SK-N-SH (cell line): Measurements from ENCODE around the gene MATN1. TPM values are rescaled to one million over a fixed set of nuclear protein-coding genes. Genes with fewer than 3 reads are reported as not detected.

Experiments
- CTCF ChIA-PET: fragments of 300-600, 350-600 bp; formaldehyde crosslinking; extraction: SDS; loops from one replicate; lab custom pipeline; 2021; lab: Yijun Ruan, JAX
- POLR2A ChIA-PET: fragments of 350-600 bp; sonication (Branson Sonifier 250); formaldehyde crosslinking; extraction: SDS; loops from one replicate; lab custom pipeline; 2020; ENCODE audit warnings: antibody characterized with exemption, inconsistent platforms; lab: Yijun Ruan, JAX
- DNase-seq: peaks from one replicate; pipeline ENCODE4 v3.0.0; 2012
- H2AFZ ChIP-seq: fragments of 200-600 bp; sonication (generic); 2 replicates; pipeline ENCODE4 v1.8.1; 2016; ENCODE audit warnings: antibody characterized with exemption, mild to moderate bottlenecking, low read depth
- H3F3A ChIP-seq: fragments of 200-600 bp; sonication (generic); replicated peaks from 2 replicates; pipeline ENCODE3; 2016; ENCODE audit warnings: antibody characterized with exemption, mild to moderate bottlenecking; ENCODE audit not compliant: insufficient read depth
- H3K27ac ChIP-seq, 2 experiments: fragments of 200-500 bp in 1 of 2; fragments of 200-600 bp in 1 of 2; sonication (Bioruptor generic) in 1 of 2; sonication (generic), shearing (Covaris generic) in 1 of 2; 2 replicates each; pipeline versions ENCODE4 v1.5.1 to v1.6.1; 2014 to 2016; ENCODE audit warnings: low read depth in 2 of 2, inconsistent platforms in 1 of 2, low read length in 1 of 2, mild to moderate bottlenecking in 1 of 2, mixed read lengths in 1 of 2
- H3K27me3 ChIP-seq: fragments of 200-600 bp; sonication (generic), shearing (Covaris generic); 2 replicates; pipeline ENCODE4 v1.6.1; 2016; ENCODE audit warnings: mixed run types; ENCODE audit not compliant: insufficient read depth
- H3K36me3 ChIP-seq, 2 experiments: fragments of 200-500 bp in 1 of 2; fragments of 200-600 bp in 1 of 2; sonication (Bioruptor generic) in 1 of 2; sonication (generic) in 1 of 2; replicated peaks in 1 of 2; 2 replicates each; pipeline versions ENCODE3 to v1.5.1; 2014 to 2016; ENCODE audit warnings: low read length in 1 of 2, mild to moderate bottlenecking in 1 of 2; ENCODE audit not compliant: insufficient read depth in 2 of 2, control insufficient read depth in 1 of 2
- H3K4me1 ChIP-seq, 2 experiments: fragments of 200-500 bp in 1 of 2; fragments of 200-600 bp in 1 of 2; sonication (Bioruptor generic) in 1 of 2; sonication (generic), shearing (Covaris generic) in 1 of 2; 2 replicates each; pipeline versions ENCODE4 v1.5.1 to v1.6.1; 2014 to 2016; ENCODE audit warnings: low read depth in 1 of 2, low read length in 1 of 2, mixed run types in 1 of 2; ENCODE audit not compliant: insufficient read depth in 2 of 2, control insufficient read depth in 1 of 2
- H3K4me2 ChIP-seq: fragments of 200-600 bp; sonication (generic), shearing (Covaris generic); 2 replicates; pipeline ENCODE4 v1.6.1; 2017; ENCODE audit warnings: mixed run types
- H3K4me3 ChIP-seq, 2 experiments: fragments of 200-500 bp in 1 of 2; fragments of 200-600 bp in 1 of 2; sonication (Bioruptor generic) in 1 of 2; sonication (generic), shearing (Covaris generic) in 1 of 2; 2 replicates each; pipeline versions ENCODE4 v1.5.1 to v1.8.1; 2014 to 2016; ENCODE audit warnings: low read depth in 2 of 2, inconsistent platforms in 1 of 2, low read length in 1 of 2, mild to moderate bottlenecking in 1 of 2, mixed read lengths in 1 of 2, moderate library complexity in 1 of 2
- H3K79me2 ChIP-seq: fragments of 200-600 bp; sonication (generic); 2 replicates; pipeline ENCODE4 v1.8.1; 2017; ENCODE audit warnings: mild to moderate bottlenecking; ENCODE audit not compliant: insufficient read depth
- H3K9ac ChIP-seq: fragments of 200-600 bp; sonication (generic); 2 replicates; pipeline ENCODE4 v1.6.1; 2017; ENCODE audit warnings: mixed run types
- H3K9me2 ChIP-seq: fragments of 200-600 bp; sonication (generic); 2 replicates; pipeline ENCODE4 v1.6.1; 2017; ENCODE audit warnings: mixed run types
- H3K9me3 ChIP-seq: fragments of 200-600 bp; sonication (generic); 2 replicates; pipeline ENCODE4 v1.6.1; 2017; ENCODE audit warnings: mixed run types, mild to moderate bottlenecking, moderate library complexity
- H4K20me1 ChIP-seq: fragments of 200-600 bp; sonication (generic); 2 replicates; pipeline ENCODE4 v1.6.1; 2017; ENCODE audit warnings: mild to moderate bottlenecking, mixed run types; ENCODE audit not compliant: insufficient read depth
- CHD2 ChIP-seq: fragments of 150-350 bp; IDR thresholded peaks from 2 replicates; pipeline ENCODE4 v1.6.1; 2018; ENCODE audit warnings: low read length; ENCODE audit not compliant: partially characterized antibody
- CTCF ChIP-seq: fragments of 200-600 bp; sonication (generic); IDR thresholded peaks from 2 replicates; pipeline ENCODE4 v1.6.1; 2017; ENCODE audit warnings: antibody characterized with exemption, mild to moderate bottlenecking, moderate library complexity
- ELF1 ChIP-seq: IDR thresholded peaks from 2 replicates; pipeline ENCODE4 v1.4.0; 2012
- EP300 ChIP-seq, 2 experiments: IDR thresholded peaks; 2 replicates each; pipeline versions ENCODE4 v1.4.0 to v1.6.1; 2012; ENCODE audit warnings: borderline replicate concordance in 1 of 2, low read depth in 1 of 2, low read length in 1 of 2
- EZH2phosphoT487 ChIP-seq: fragments of 200-600 bp; sonication (generic); IDR thresholded peaks from 2 replicates; pipeline ENCODE4 v1.6.1; 2017; ENCODE audit warnings: low read depth, mixed run types, mild to moderate bottlenecking, antibody characterized with exemption, moderate library complexity, borderline replicate concordance
- FOSL2 ChIP-seq: IDR thresholded peaks from 2 replicates; pipeline ENCODE4 v1.4.0; 2012; ENCODE audit warnings: low read depth, mild to moderate bottlenecking, moderate library complexity, borderline replicate concordance
- FOXM1 ChIP-seq: IDR thresholded peaks from 2 replicates; pipeline ENCODE4 v1.4.0; 2012; ENCODE audit warnings: low read depth, mild to moderate bottlenecking
- GABPA ChIP-seq: IDR thresholded peaks from 2 replicates; pipeline ENCODE4 v1.4.0; 2012; ENCODE audit warnings: low read depth, mild to moderate bottlenecking
- GATA2 ChIP-seq: sonication (generic); formaldehyde crosslinking; IDR thresholded peaks from 2 replicates; pipeline ENCODE4 v1.5.0; 2020; ENCODE audit warnings: mild to moderate bottlenecking, missing genetic modification reagents
- JUND ChIP-seq: IDR thresholded peaks from 2 replicates; pipeline ENCODE4 v1.4.0; 2012
- MAX ChIP-seq: IDR thresholded peaks from 2 replicates; pipeline ENCODE4 v1.4.0; 2012; ENCODE audit warnings: low read depth
- NFIC ChIP-seq: IDR thresholded peaks from 2 replicates; pipeline ENCODE4 v1.4.0; 2012; ENCODE audit warnings: borderline replicate concordance
- NRF1 ChIP-seq: IDR thresholded peaks from 2 replicates; pipeline ENCODE4 v1.6.1; 2012; ENCODE audit warnings: low read depth, mild to moderate bottlenecking, low read length
- POLR2AphosphoS5 ChIP-seq: IDR thresholded peaks from 2 replicates; pipeline ENCODE4 v1.6.1; 2012; ENCODE audit warnings: low read depth, low read length
- RCOR1 ChIP-seq: fragments of 150-350 bp; IDR thresholded peaks from 2 replicates; pipeline ENCODE4 v1.6.1; 2017; ENCODE audit warnings: antibody characterized with exemption, low read length
- REST ChIP-seq: IDR thresholded peaks from 2 replicates; pipeline ENCODE4 v1.6.1; 2012; ENCODE audit warnings: mild to moderate bottlenecking, low read depth, low read length, moderate library complexity
- RFX5 ChIP-seq: IDR thresholded peaks from 2 replicates; pipeline ENCODE4 v1.6.1; 2012; ENCODE audit warnings: mild to moderate bottlenecking, improper control_type of control experiment, low read length
- SIN3A ChIP-seq: IDR thresholded peaks from 2 replicates; pipeline ENCODE4 v1.6.1; 2012; ENCODE audit warnings: low read depth, mild to moderate bottlenecking, low read length, moderate library complexity, borderline replicate concordance
- SMC3 ChIP-seq: IDR thresholded peaks from 2 replicates; pipeline ENCODE4 v1.6.1; 2012; ENCODE audit warnings: low read depth, low read length, improper control_type of control experiment
- TCF12 ChIP-seq: IDR thresholded peaks from 2 replicates; pipeline ENCODE4 v1.4.0; 2012
- USF1 ChIP-seq: IDR thresholded peaks from 2 replicates; pipeline ENCODE4 v1.4.0; 2012; ENCODE audit warnings: low read depth, borderline replicate concordance
- USF2 ChIP-seq: fragments of 150-350 bp; IDR thresholded peaks from 2 replicates; pipeline ENCODE4 v1.6.1; 2017; ENCODE audit warnings: antibody characterized with exemption, low read length, low read depth, borderline replicate concordance
- WGBS: methylation state at CpG from one replicate; pipeline ENCODE4 v1.1.6; 2017; ENCODE audit warnings: low lambda C conversion rate; 5-methylcytosine and 5-hydroxymethylcytosine counted together
- polyA plus RNA-seq, 3 experiments: library from polyadenylated mRNA; depleted of rRNA; stranded (reverse); fragments of >200 nt; gene quantifications; 2 replicates each; pipeline ENCODE4 v1.2.3, GENCODE V29; 2012

The MATN1 gene
- polyA plus RNA-seq, 1 of the 3 experiments (the other 2 are of a cell fraction) = 0.23 TPM

- no peaks in the 10 kb centered on the region for H3F3A ChIP-seq
- no peaks in the 10 kb centered on the region for H4K20me1 ChIP-seq
- WGBS = 87% methylated on average over 6 of the region's 6 CpGs
- H3K9ac ChIP-seq = no peak overlapping the region
- H3K27ac ChIP-seq = no peak overlapping the region
- ChIA-PET POLR2A (no interaction called here), CTCF (interaction anchor here (1.2 to 4.7 kb wide), 3 partner anchors 18 to 37 kb away, joined by 3 to 24 read pairs (median 3); no protein-coding TSS in a partner anchor)
- H2AFZ ChIP-seq = no peak overlapping the region
- H3K4me3 ChIP-seq = no peak overlapping the region
- H3K4me2 ChIP-seq = no peak overlapping the region
- no peaks in the 10 kb centered on the region for H3K79me2 ChIP-seq
- DNase-seq = no peak
- no peaks in the 10 kb centered on the region for H3K9me2 ChIP-seq
- H3K4me1 ChIP-seq = peaks cover 0 to 5% of the 10 kb centered on the region in 2 experiments; a peak in 2 of 4 replicates
- TF ChIP-seq TCF12 = no peak
- no peak for TF ChIP-seq POLR2AphosphoS5
- TF ChIP-seq EZH2phosphoT487 = no peak
- no peak for TF ChIP-seq FOSL2
- no peak for TF ChIP-seq USF2
- no peak for TF ChIP-seq GABPA
- no peak for TF ChIP-seq JUND
- TF ChIP-seq RFX5 = no peak
- TF ChIP-seq ELF1 = no peak
- TF ChIP-seq NFIC = no peak
- TF ChIP-seq GATA2 (CRISPR knock-in tag) = no peak
- TF ChIP-seq, all 33 proteins: peak for 0
- Histone ChIP-seq H3K27me3 (no peaks in the 10 kb centered on the region), H3K9me3 (no peaks in the 10 kb centered on the region), H3K36me3 (no peaks in the 10 kb centered on the region)
These were observed 31.9 kb upstream of the MATN1 start for GRCh38 chr1:30755334-30755733.

- 93% methylated on average over 8 of the region's 9 CpGs for WGBS
- POLR2A ChIA-PET = interaction anchor here (1.0 kb wide), 1 partner anchor 14 kb away, joined by 3 read pairs; no protein-coding TSS in a partner anchor
- no peak for TF ChIP-seq SIN3A
- TF ChIP-seq USF1 = no peak
- TF ChIP-seq POLR2AphosphoS5 = no peak
- TF ChIP-seq RCOR1 = no peak
- TF ChIP-seq CTCF = no peak
- TF ChIP-seq TCF12 = no peak
- TF ChIP-seq SMC3 = no peak
- no peak for TF ChIP-seq NRF1
- TF ChIP-seq EP300 (IDR thresholded peaks at IDR 0.05; ENCODE audit: borderline replicate concordance in 1 of 2, low read depth in 1 of 2, low read length in 1 of 2) = no peak
- no peak for TF ChIP-seq REST
- no peak for TF ChIP-seq RFX5
- TF ChIP-seq FOXM1 = no peak
- no peak for TF ChIP-seq MAX
- TF ChIP-seq CHD2 = no peak
These were observed 31.3 kb upstream of the MATN1 start for GRCh38 chr1:30754684-30755171.

More at GRCh38 chr1:30754684-30755171, 31.3 kb upstream of the MATN1 start:
- Histone ChIP-seq H4K20me1 (no peaks in the 10 kb centered on the region), H3K9me3 (no peaks in the 10 kb centered on the region), H3K4me2 (no peak overlapping the region), H3K4me3 (no peak overlapping the region), H3K27ac (no peak overlapping the region), H2AFZ (no peak overlapping the region), H3K27me3 (no peaks in the 10 kb centered on the region), H3K4me1 (peaks cover 2 to 5% of the 10 kb centered on the region in 2 experiments; a peak in 2 of 4 replicates), H3F3A (no peaks in the 10 kb centered on the region), H3K79me2 (no peaks in the 10 kb centered on the region), H3K9me2 (no peaks in the 10 kb centered on the region), H3K9ac (no peak overlapping the region), H3K36me3 (no peaks in the 10 kb centered on the region)
- CTCF ChIA-PET = interaction anchor here (1.7 to 4.7 kb wide), 2 partner anchors 25 to 36 kb away, joined by 3 to 24 read pairs; no protein-coding TSS in a partner anchor
- DNase-seq = no peak
